ENCODE results near the gene NMT1.

GRCh38 chr17:45155483-45155882, 94.4 kb downstream of the NMT1 start:
- TF ChIP-seq CTCF (IDR thresholded peaks at IDR 0.05) (no peak), EZH2 (IDR thresholded peaks at IDR 0.05) (no peak), EZH2phosphoT487 (IDR thresholded peaks at IDR 0.05) (no peak)

Measured in neural progenitor cell (in vitro differentiated cells).